A549 (cell line): Measurements from ENCODE around the gene NHLRC2. TPM values are rescaled to one million over a fixed set of nuclear protein-coding genes. Genes with fewer than 3 reads are reported as not detected.
A peak's percentile ranks its signal among the peaks of the same experiment; 100 is the strongest.
"Not testable (repeated sequence)": the region's sequence is repeated elsewhere in the genome, so short reads cannot be mapped to it uniquely, and the experiment has no call there.

Experiments
- ATAC-seq, 2 experiments: fragments of 200-7000 bp in 1 of 2; fragments of >200 bp in 1 of 2; cut with Nextera tagmentation in 1 of 2; cut with Tn5 transposase in 1 of 2; 3 replicates each; pipeline versions ENCODE4 v1.8.0 to v1.9.1; 2018 to 2020; ENCODE audit warnings: mild to moderate bottlenecking in 1 of 2, moderate library complexity in 1 of 2
- CTCF ChIA-PET: fragments of 300-600 bp; sonication (Branson Sonifier 250); formaldehyde crosslinking; extraction: SDS; loops from one replicate; lab custom pipeline; 2021; ENCODE audit warnings: antibody characterized with exemption, inconsistent platforms; lab: Yijun Ruan, JAX
- POLR2A ChIA-PET: fragments of 350-600 bp; formaldehyde crosslinking; extraction: SDS; loops from one replicate; lab custom pipeline; 2021; ENCODE audit warnings: antibody characterized with exemption, inconsistent platforms; lab: Yijun Ruan, JAX
- DNase-seq, 2 experiments: peaks; one replicate each; pipeline versions ENCODE4 v3.0.0 to v3.0.0-alpha.2; 2011 to 2016; ENCODE audit warnings: low read depth in 1 of 2, low spot score in 1 of 2
- FAIRE-seq: peaks from 2 replicates; lab custom pipeline; 2011; peaks lifted over from hg19 to GRCh38; lab: Jason Lieb, UNC
- H3K27ac ChIP-seq, 2 experiments: fragments of >200 bp; sonication (Bioruptor Twin); formaldehyde crosslinking; 3 replicates each; pipeline ENCODE4 v1.5.1; 2016 to 2017
- H3K4me1 ChIP-seq: fragments of >200 bp; sonication (Bioruptor Twin); formaldehyde crosslinking; 3 replicates; pipeline ENCODE4 v1.6.1; 2016
- H3K4me2 ChIP-seq: fragments of >200 bp; sonication (Bioruptor Twin); formaldehyde crosslinking; 3 replicates; pipeline ENCODE4 v1.6.1; 2016
- H3K4me3 ChIP-seq: fragments of >200 bp; sonication (Bioruptor Twin); formaldehyde crosslinking; 3 replicates; pipeline ENCODE4 v1.5.1; 2016
- H3K9me3 ChIP-seq: fragments of >200 bp; sonication (Bioruptor Twin); formaldehyde crosslinking; 3 replicates; pipeline ENCODE4 v1.6.1; 2016
- BCL3 ChIP-seq: fragments of >200 bp; sonication (Bioruptor Twin); formaldehyde crosslinking; IDR thresholded peaks from 3 replicates; pipeline ENCODE4 v1.6.1; 2016
- CBX8 ChIP-seq: fragments of 200-600 bp; sonication (generic); IDR thresholded peaks from 2 replicates; pipeline ENCODE4 v1.6.1; 2016
- ELK1 ChIP-seq: fragments of 150-350 bp; IDR thresholded peaks from 2 replicates; pipeline ENCODE4 v1.6.1; 2014; ENCODE audit warnings: low read depth, mild to moderate bottlenecking, low read length
- EP300 ChIP-seq, 2 experiments: fragments of >200 bp; sonication (Bioruptor Twin); formaldehyde crosslinking; IDR thresholded peaks; 2 replicates in 1 of 2; 3 replicates in 1 of 2; pipeline ENCODE4 v1.6.1; 2016 to 2017
- FOXS1 ChIP-seq: fragments of 250-450 bp; sonication (Bioruptor Pico); IDR thresholded peaks from 2 replicates; pipeline ENCODE4 v1.5.0; 2020; ENCODE audit warnings: mild to moderate bottlenecking, moderate library complexity
- HMGXB4 ChIP-seq: fragments of 250-450 bp; sonication (Bioruptor Pico); IDR thresholded peaks from 2 replicates; pipeline ENCODE4 v1.5.0; 2021; ENCODE audit warnings: mild to moderate bottlenecking, moderate library complexity, borderline replicate concordance
- JUN ChIP-seq, 2 experiments: fragments of >200 bp; sonication (Bioruptor Twin); formaldehyde crosslinking; IDR thresholded peaks; 2 replicates in 1 of 2; 3 replicates in 1 of 2; pipeline ENCODE4 v1.6.1; 2016 to 2017
- JUNB ChIP-seq: fragments of >200 bp; sonication (Bioruptor Twin); formaldehyde crosslinking; IDR thresholded peaks from 2 replicates; pipeline ENCODE4 v1.6.1; 2016
- KDM1A ChIP-seq: fragments of 200-600 bp; sonication (generic); IDR thresholded peaks from 2 replicates; pipeline ENCODE4 v1.6.1; 2016; ENCODE audit warnings: low read depth, mild to moderate bottlenecking
- MAFK ChIP-seq: fragments of 450-650 bp; IDR thresholded peaks from 2 replicates; pipeline ENCODE4 v1.6.1; 2014; ENCODE audit not compliant: partially characterized antibody
- MYC ChIP-seq: IDR thresholded peaks from 2 replicates; pipeline ENCODE4 v1.6.1; 2012; ENCODE audit warnings: mild to moderate bottlenecking, inconsistent platforms, low read length, improper control_type of control experiment, borderline replicate concordance
- NPAS2 ChIP-seq: fragments of 250-450 bp; sonication (Bioruptor Pico); IDR thresholded peaks from 2 replicates; pipeline ENCODE4 v1.8.0; 2022; ENCODE audit warnings: mild to moderate bottlenecking, moderate library complexity, borderline replicate concordance
- POLR2A ChIP-seq: IDR thresholded peaks from 2 replicates; pipeline ENCODE4 v1.6.1; 2012; ENCODE audit warnings: mild to moderate bottlenecking, low read length
- POLR2AphosphoS2 ChIP-seq: conservative IDR thresholded peaks from 2 replicates; pipeline ENCODE4 v1.6.1; 2012; ENCODE audit warnings: low read length, improper control_type of control experiment, inconsistent platforms
- RCOR1 ChIP-seq: fragments of 150-350 bp; IDR thresholded peaks from 2 replicates; pipeline ENCODE4 v1.6.1; 2014; ENCODE audit warnings: antibody characterized with exemption, low read length, low read depth
- RFX5 ChIP-seq: fragments of 450-650 bp; IDR thresholded peaks from 2 replicates; pipeline ENCODE4 v1.7.1; 2014; ENCODE audit warnings: antibody characterized with exemption, mild to moderate bottlenecking, moderate library complexity
- USF2 ChIP-seq: fragments of 450-650 bp; IDR thresholded peaks from 2 replicates; pipeline ENCODE4 v1.6.1; 2014; ENCODE audit warnings: antibody characterized with exemption
- ZFP36 ChIP-seq: fragments of 450-650 bp; IDR thresholded peaks from 2 replicates; pipeline ENCODE4 v1.6.1; 2014; ENCODE audit warnings: borderline replicate concordance; ENCODE audit not compliant: partially characterized antibody
- ZNF302 ChIP-seq: fragments of 250-450 bp; sonication (Bioruptor Pico); IDR thresholded peaks from 2 replicates; pipeline ENCODE4 v1.9.0; 2021; ENCODE audit warnings: inconsistent platforms, mild to moderate bottlenecking, moderate library complexity
- WGBS: methylation state at CpG from one replicate; pipeline ENCODE4 v1.1.6; 2017; ENCODE audit errors: missing lambda C conversion rate; 5-methylcytosine and 5-hydroxymethylcytosine counted together
- polyA plus RNA-seq, 4 experiments: library from polyadenylated mRNA; depleted of rRNA in 3 of 4; stranded (reverse); fragments of >200 nt; fragmentation: RNase III in 1 of 4; extraction: RNeasy Plus Mini Kit Qiagen cat#74134 plus additional on column Dnase treatment in 1 of 4; gene quantifications; 2 replicates in 3 of 4; 3 replicates in 1 of 4; pipeline ENCODE4 v1.2.3, GENCODE V29; 2011 to 2017

NHLRC2 gene
- polyA plus RNA-seq, 2 of the 4 experiments (the other 2 are of a cell fraction): 4.9 to 17.3 TPM

- H3K4me3 ChIP-seq: no peak overlapping the region
- CTCF ChIA-PET: no interaction called here
- ATAC-seq (no peak), FAIRE-seq (no peak), DNase-seq (no peak)
- TF ChIP-seq JUNB (no peak), RCOR1 (no peak), MAFK (no peak), EP300 (IDR thresholded peaks at IDR 0.05) (no peak), POLR2AphosphoS2 (no peak), BCL3 (no peak), MYC (no peak), RFX5 (no peak), HMGXB4 (CRISPR knock-in tag) (no peak), ZNF302 (CRISPR knock-in tag) (no peak)
- POLR2A ChIA-PET: no interaction called here
- WGBS: 65% methylated on average over 4 of the region's 4 CpGs
- no peak overlapping the region for H3K4me2 ChIP-seq
- H3K4me1 ChIP-seq: peaks cover 12% of the 10 kb centered on the region
- no peaks in the 10 kb centered on the region for H3K9me3 ChIP-seq
- no peak overlapping the region for H3K27ac ChIP-seq
These were observed 86.7 kb downstream of the NHLRC2 start for GRCh38 chr10:113941140-113941539.

- 92% methylated on average over 7 of the region's 7 CpGs for WGBS
- ATAC-seq, H3K27ac ChIP-seq, DNase-seq, H3K4me3 ChIP-seq, H3K4me2 ChIP-seq, H3K9me3 ChIP-seq, POLR2A ChIA-PET, FAIRE-seq: not testable (repeated sequence)
- CTCF ChIA-PET: interaction anchor here (1.4 kb wide), 1 partner anchor 144 kb away, joined by 3 read pairs; no protein-coding TSS in a partner anchor
- peaks cover 21% of the 10 kb centered on the region for H3K4me1 ChIP-seq
These were observed 88.7 kb downstream of the NHLRC2 start for GRCh38 chr10:113943196-113943595.

GRCh38 chr10:113945075-113945686, 90.7 kb downstream of the NHLRC2 start:
- DNase-seq (peak in 1 of 2 experiments; percentile 69), ATAC-seq (peak; percentile 67 to 84; a peak in 5 of 6 replicates), FAIRE-seq (no peak)
- Histone ChIP-seq H3K4me1 (peaks cover 21% of the 10 kb centered on the region), H3K4me2 (peak overlapping the region; percentile 13), H3K4me3 (no peak overlapping the region), H3K27ac (peak overlapping the region; percentile 44 to 74; a peak in 4 of 6 replicates), H3K9me3 (no peaks in the 10 kb centered on the region)
- WGBS: 73% methylated on average over 9 of the region's 9 CpGs
- POLR2A ChIA-PET: no interaction called here
- TF ChIP-seq USF2 (no peak), POLR2A (no peak), FOXS1 (CRISPR knock-in tag) (no peak), JUN (IDR thresholded peaks at IDR 0.05) (no peak), NPAS2 (CRISPR knock-in tag) (no peak), ELK1 (no peak), ZFP36 (no peak), KDM1A (no peak), MAFK (no peak), CBX8 (no peak)
- CTCF ChIA-PET: interaction anchor here (1.0 to 1.1 kb wide), 2 partner anchors 18 to 146 kb away, joined by 3 read pairs; no protein-coding TSS in a partner anchor
